IMR-90 (cell line): ENCODE measurements around the gene RB1. TPM values are rescaled to one million over a fixed set of nuclear protein-coding genes. Genes with fewer than 3 reads are reported as not detected.

Source experiments
- ATAC-seq: fragments of 200-7000 bp; cut with Tn5 transposase; 2 replicates; pipeline ENCODE4 v1.9.1; 2020; ENCODE audit warnings: low read depth, mild to moderate bottlenecking, moderate library complexity
- BruUV-seq: library from RNA; stranded (reverse); fragments of 400-500 nt; replicated peaks from 2 replicates; lab custom pipeline; 2021; lab: Mats Ljungman, UMichigan
- CTCF ChIA-PET: fragments of 300-600 bp; formaldehyde crosslinking; extraction: SDS; loops from one replicate; lab custom pipeline; 2021; ENCODE audit warnings: antibody characterized with exemption; lab: Yijun Ruan, JAX
- POLR2A ChIA-PET: fragments of 300-600 bp; sonication (Branson Sonifier 250); formaldehyde crosslinking; loops from one replicate; lab custom pipeline; 2022; ENCODE audit warnings: antibody characterized with exemption; ENCODE audit not compliant: unreplicated experiment; lab: Charles Lee
- DNase-seq: peaks from one replicate; pipeline ENCODE4 v3.0.0; 2013
- H2AFZ ChIP-seq: replicated peaks from 2 replicates; pipeline ENCODE3; 2013; ENCODE audit warnings: low read length, mild to moderate bottlenecking; ENCODE audit not compliant: poor library complexity
- H2AK5ac ChIP-seq: 2 replicates; pipeline ENCODE4 v1.6.1; 2013; ENCODE audit warnings: low read depth, low read length, inconsistent platforms
- H2AK9ac ChIP-seq: replicated peaks from 2 replicates; pipeline ENCODE3; 2013; ENCODE audit warnings: mild to moderate bottlenecking, low read depth, low read length, moderate library complexity; ENCODE audit not compliant: poor library complexity
- H2BK120ac ChIP-seq: 2 replicates; pipeline ENCODE4 v1.6.1; 2013; ENCODE audit warnings: low read depth, low read length, inconsistent platforms
- H2BK15ac ChIP-seq: 3 replicates; pipeline ENCODE4 v1.6.1; 2013; ENCODE audit warnings: low read depth, low read length, inconsistent platforms
- H2BK20ac ChIP-seq: 2 replicates; pipeline ENCODE4 v1.6.1; 2013; ENCODE audit warnings: low read depth, mild to moderate bottlenecking, inconsistent platforms, low read length, moderate library complexity
- H2BK5ac ChIP-seq: 2 replicates; pipeline ENCODE4 v1.6.1; 2013; ENCODE audit warnings: mild to moderate bottlenecking, low read depth, low read length, inconsistent platforms; ENCODE audit not compliant: poor library complexity, severe bottlenecking
- H3K14ac ChIP-seq: replicated peaks from 2 replicates; pipeline ENCODE4 v1.6.1; 2013; ENCODE audit warnings: low read depth, low read length, inconsistent platforms
- H3K18ac ChIP-seq: 2 replicates; pipeline ENCODE4 v1.6.1; 2013; ENCODE audit warnings: low read depth, low read length, control low read depth
- H3K23ac ChIP-seq: 2 replicates; pipeline ENCODE4 v1.6.1; 2013; ENCODE audit warnings: low read depth, low read length, inconsistent platforms
- H3K27ac ChIP-seq: 2 replicates; pipeline ENCODE4 v1.5.1; 2013; ENCODE audit warnings: mild to moderate bottlenecking, control low read depth, low read length; ENCODE audit not compliant: insufficient read depth
- H3K27me3 ChIP-seq: 2 replicates; pipeline ENCODE4 v1.6.1; 2013; ENCODE audit warnings: low read length; ENCODE audit not compliant: control insufficient read depth, insufficient read depth
- H3K36me3 ChIP-seq: 2 replicates; pipeline ENCODE4 v1.6.1; 2013; ENCODE audit warnings: low read length, mixed read lengths; ENCODE audit not compliant: control insufficient read depth, insufficient read depth
- H3K4ac ChIP-seq: 2 replicates; pipeline ENCODE4 v1.6.1; 2013; ENCODE audit warnings: low read depth, low read length, inconsistent platforms
- H3K4me1 ChIP-seq: 2 replicates; pipeline ENCODE4 v1.6.1; 2013; ENCODE audit warnings: low read length, mixed read lengths; ENCODE audit not compliant: control insufficient read depth, insufficient read depth
- H3K4me2 ChIP-seq: 2 replicates; pipeline ENCODE4 v1.6.1; 2013; ENCODE audit warnings: low read depth, mild to moderate bottlenecking, control low read depth, low read length, moderate library complexity
- H3K4me3 ChIP-seq: 2 replicates; pipeline ENCODE4 v1.5.1; 2013; ENCODE audit warnings: low read depth, mild to moderate bottlenecking, control low read depth, low read length, moderate library complexity; ENCODE audit not compliant: insufficient read depth
- H3K56ac ChIP-seq: 2 replicates; pipeline ENCODE4 v1.6.1; 2013; ENCODE audit warnings: low read length, inconsistent platforms; ENCODE audit not compliant: insufficient read depth; ENCODE audit errors: extremely low read depth
- H3K79me1 ChIP-seq, 2 experiments: 2 replicates each; pipeline ENCODE4 v1.6.1; 2013; ENCODE audit warnings: low read length in 2 of 2, inconsistent platforms in 1 of 2, low read depth in 1 of 2
- H3K9ac ChIP-seq: 2 replicates; pipeline ENCODE4 v1.6.1; 2013; ENCODE audit warnings: low read depth, low read length, control low read depth
- H3K9me1 ChIP-seq: 2 replicates; pipeline ENCODE4 v1.6.1; 2013; ENCODE audit warnings: low read length, inconsistent platforms; ENCODE audit not compliant: insufficient read depth
- H3K9me3 ChIP-seq: 2 replicates; pipeline ENCODE4 v1.6.1; 2013; ENCODE audit warnings: low read length; ENCODE audit not compliant: control insufficient read depth, insufficient read depth
- H4K20me1 ChIP-seq: 2 replicates; pipeline ENCODE4 v1.6.1; 2013; ENCODE audit warnings: low read length, inconsistent platforms; ENCODE audit not compliant: insufficient read depth
- H4K5ac ChIP-seq: 2 replicates; pipeline ENCODE4 v1.6.1; 2013; ENCODE audit warnings: mild to moderate bottlenecking, low read depth, low read length, control low read depth
- H4K8ac ChIP-seq, 2 experiments: 2 replicates each; pipeline ENCODE4 v1.6.1; 2013; ENCODE audit warnings: low read depth in 2 of 2, low read length in 2 of 2, control low read depth in 1 of 2, inconsistent platforms in 1 of 2
- H4K91ac ChIP-seq: 2 replicates; pipeline ENCODE4 v1.6.1; 2013; ENCODE audit warnings: low read depth, low read length, inconsistent platforms; ENCODE audit not compliant: insufficient read depth
- CHD1 ChIP-seq: IDR thresholded peaks from 2 replicates; pipeline ENCODE4 v1.6.1; 2012; ENCODE audit warnings: low read depth, low read length, improper control_type of control experiment
- FOS ChIP-seq: fragments of 150-350 bp; IDR thresholded peaks from 2 replicates; pipeline ENCODE4 v1.6.1; 2016; ENCODE audit warnings: low read depth, low read length
- MAFK ChIP-seq: IDR thresholded peaks from 2 replicates; pipeline ENCODE4 v1.6.1; 2012; ENCODE audit warnings: low read depth, low read length, improper control_type of control experiment
- NFE2L2 ChIP-seq: fragments of 150-350 bp; IDR thresholded peaks from 2 replicates; pipeline ENCODE4 v1.6.1; 2016; ENCODE audit warnings: low read depth, mild to moderate bottlenecking, low read length
- SMC3 ChIP-seq: fragments of 150-350 bp; IDR thresholded peaks from 2 replicates; pipeline ENCODE4 v1.6.1; 2016; ENCODE audit warnings: low read depth, mild to moderate bottlenecking, antibody characterized with exemption, low read length, moderate library complexity
- WGBS, 2 experiments: methylation state at CpG; one replicate each; pipeline versions ENCODE4 v1.1.5 to v1.1.7; 2013; ENCODE audit warnings: missing lambda C conversion rate in 2 of 2; ENCODE audit not compliant: insufficient read length in 1 of 2; ENCODE audit errors: extremely low coverage in 2 of 2; 5-methylcytosine and 5-hydroxymethylcytosine counted together
- dilution Hi-C: fragments of 300-500 bp; cut with HindIII; formaldehyde crosslinking; loops from one replicate; pipeline ENCODE4 v1.14.3; 2018; ENCODE audit warnings: low sequenced_read_pairs; ENCODE audit not compliant: unreplicated experiment
- in situ Hi-C: fragments of 300-500 bp; cut with MboI; formaldehyde crosslinking; loops from 3 replicates; pipeline ENCODE4 v1.14.3; 2019; ENCODE audit warnings: low sequenced_read_pairs, inconsistent platforms, mixed read lengths
- intact Hi-C: fragments of 100-400 bp; cut with micrococcal nuclease; formaldehyde crosslinking; loops from 2 replicates; pipeline ENCODE4 v1.10.0; 2022
- polyA plus RNA-seq, 3 experiments: library from polyadenylated mRNA; depleted of rRNA; stranded (reverse); fragments of >200 nt; gene quantifications; 2 replicates each; pipeline ENCODE4 v1.2.3, GENCODE V29; 2012; ENCODE audit warnings: low replicate concordance in 1 of 3
- total RNA-seq: library from RNA; depleted of rRNA; stranded (reverse); fragments of >200 nt; gene quantifications from 2 replicates; pipeline ENCODE4 v1.2.3, GENCODE V29; 2012

The RB1 gene
- total and polyA plus RNA-seq, 2 of the 4 experiments (the other 2 are of a cell fraction) = 11.4 to 15.4 TPM

- no peak overlapping the region for H2BK15ac ChIP-seq
- no peak overlapping the region for H3K18ac ChIP-seq
- ChIA-PET CTCF (interaction anchor here (0.6 to 0.7 kb wide), 2 partner anchors 513 to 752 kb away, joined by 3 read pairs; no protein-coding TSS in a partner anchor), POLR2A (no interaction called here)
- in situ Hi-C loops = no loop called here
- peaks cover 3% of the 10 kb centered on the region; the same call in 1 of the 2 replicates for H3K9me1 ChIP-seq
- H3K36me3 ChIP-seq = peaks cover 18% of the 10 kb centered on the region
- BruUV-seq = no TSS peak
- no peak overlapping the region for H3K56ac ChIP-seq
- no peak overlapping the region for H3K4me3 ChIP-seq
- no peak overlapping the region for H3K4me2 ChIP-seq
- DNase-seq (no peak), ATAC-seq (no peak)
- H4K91ac ChIP-seq = no peak overlapping the region
- peaks cover 18% of the 10 kb centered on the region in 2 experiments for H3K79me1 ChIP-seq
- no peak overlapping the region for H3K23ac ChIP-seq
- no peak overlapping the region for H2AK9ac ChIP-seq
- no peak overlapping the region for H2AK5ac ChIP-seq
- H3K9me3 ChIP-seq = no peaks in the 10 kb centered on the region
- H3K14ac ChIP-seq = no peak overlapping the region
- no peaks in the 10 kb centered on the region for H3K27me3 ChIP-seq
- no peak overlapping the region for H2BK120ac ChIP-seq
- intact Hi-C loops = no loop called here
- no peak overlapping the region for H4K8ac ChIP-seq
- no peak overlapping the region for H3K27ac ChIP-seq
- dilution Hi-C loops = no loop called here
- H2BK5ac ChIP-seq = no peak overlapping the region
- no CpG with 5 or more reads among the region's 1 CpG for WGBS, 2 experiments
- H3K4me1 ChIP-seq = peaks cover 4% of the 10 kb centered on the region; the same call in 1 of the 2 replicates
- no peak overlapping the region for H2AFZ ChIP-seq
- no peak overlapping the region for H3K9ac ChIP-seq
- peaks cover 5% of the 10 kb centered on the region for H4K20me1 ChIP-seq
- TF ChIP-seq NFE2L2 (no peak), SMC3 (no peak), MAFK (no peak), FOS (no peak), CHD1 (no peak)
- H2BK20ac ChIP-seq = no peak overlapping the region
- H3K4ac ChIP-seq = no peak overlapping the region
- H4K5ac ChIP-seq = no peak overlapping the region
Observed at GRCh38 chr13:48255954-48256353, 47.6 kb upstream of the RB1 start.
